ENCODE data around the gene TRIM29. TPM values are rescaled to one million over a fixed set of nuclear protein-coding genes. Genes with fewer than 3 reads are reported as not detected.

TRIM29 gene
- total and polyA plus RNA-seq, 10 of the 15 experiments (the other 5 are each of a cell fraction or from before 2014, with no cell fraction given), result 0.08 to 0.67 (median 0.26) TPM; not detected in 5

- TF ChIP-seq RELA (IDR thresholded peaks at IDR 0.05; ENCODE audit: borderline replicate concordance, partially characterized antibody), result no peak
Observed at GRCh38 chr11:120095516-120095915, 42.4 kb downstream of the TRIM29 start (continued).

GRCh38 chr11:120091701-120092100, 46.2 kb downstream of the TRIM29 start:
- ChIA-PET SMC1A (ENCODE audit: uncharacterized antibody, unreplicated experiment) (no interaction called here), POLR2A (no interaction called here), RAD21 (ENCODE audit: unreplicated experiment) (no interaction called here), CTCF (interaction anchor here (1.4 kb wide), 1 partner anchor 17 kb away, joined by 6 read pairs; no protein-coding TSS in a partner anchor)
- no TSS peak for BruUV-seq (replicated peaks)
- Histone ChIP-seq H3K4me2 (ENCODE audit: control insufficient read depth, insufficient read depth) (no peak overlapping the region), H3K4me3 (no peak overlapping the region), H3K27ac (ENCODE audit: control insufficient read depth, insufficient read depth) (no peak overlapping the region), H3K27me3 (replicated peaks in 1 of 2; ENCODE audit: control insufficient read depth in 2 of 2, insufficient read depth in 2 of 2, low read length in 1 of 2) (peaks cover 3 to 4% of the 10 kb centered on the region in 2 experiments; a peak in 3 of 4 replicates), H2AFZ (ENCODE audit: control insufficient read depth, low read depth, low read length) (no peak overlapping the region), H3K79me2 (ENCODE audit: control insufficient read depth, insufficient read depth, low read length) (no peaks in the 10 kb centered on the region), H3K9me3 (replicated peaks; ENCODE audit: control insufficient read depth, insufficient read depth, low read length) (no peaks in the 10 kb centered on the region; the same call in 2 of the 3 replicates), H3K36me3 (ENCODE audit: control insufficient read depth in 2 of 2, insufficient read depth in 2 of 2, low read length in 1 of 2) (no peaks in the 10 kb centered on the region), H3K9ac (ENCODE audit: control insufficient read depth, insufficient read depth, low read length) (no peak overlapping the region), H3K4me1 (ENCODE audit: control insufficient read depth, insufficient read depth, low read length) (no peaks in the 10 kb centered on the region), H4K20me1 (ENCODE audit: control insufficient read depth, insufficient read depth) (no peaks in the 10 kb centered on the region)
- in situ Hi-C loops (cut with MboI), result no loop called here
- FAIRE-seq, result no peak
- intact Hi-C loops (cut with micrococcal nuclease; ENCODE audit: unreplicated experiment), result no loop called here
- 23% methylated on average over 5 of the region's 5 CpGs for WGBS (ENCODE audit: insufficient coverage, insufficient replicate concordance, low lambda C conversion rate, missing lambda C conversion rate)
- no peak for TF ChIP-seq TCF12 (IDR thresholded peaks at IDR 0.05; ENCODE audit: low read depth, low read length)
- TF ChIP-seq HCFC1 (IDR thresholded peaks at IDR 0.05; ENCODE audit: low read length), result no peak
- no peak for TF ChIP-seq E4F1 (IDR thresholded peaks at IDR 0.05; ENCODE audit: borderline replicate concordance, partially characterized antibody)
- no peak for TF ChIP-seq PAX8 (IDR thresholded peaks at IDR 0.05)
- TF ChIP-seq CTCF (IDR thresholded peaks at IDR 0.05 in 2 of 3, conservative IDR thresholded peaks at IDR 0.05 in 1 of 3; ENCODE audit: control insufficient read depth in 2 of 3, extremely low read depth in 1 of 3, insufficient read depth in 1 of 3, low read depth in 3 of 3, low read length in 3 of 3), result no peak
- TF ChIP-seq ZNF622 (IDR thresholded peaks at IDR 0.05), result no peak
- no peak for TF ChIP-seq ZNF384 (IDR thresholded peaks at IDR 0.05; ENCODE audit: borderline replicate concordance, low read depth, low read length)
- no peak for TF ChIP-seq POU2F2 (IDR thresholded peaks at IDR 0.05; ENCODE audit: borderline replicate concordance, low read depth, low read length)
- TF ChIP-seq ZZZ3 (IDR thresholded peaks at IDR 0.05; ENCODE audit: control insufficient read depth, insufficient read length, low read depth), result no peak
- no peak for TF ChIP-seq TARDBP (IDR thresholded peaks at IDR 0.05; ENCODE audit: borderline replicate concordance)
- TF ChIP-seq YBX1 (IDR thresholded peaks at IDR 0.05), result no peak
- TF ChIP-seq HSF1 (IDR thresholded peaks at IDR 0.05; ENCODE audit: low read depth, low read length), result no peak
- no peak for TF ChIP-seq CBX3 (IDR thresholded peaks at IDR 0.05; ENCODE audit: borderline replicate concordance, low read depth)
- no peak for DNase-seq (ENCODE audit: low read depth, low spot score)
- ATAC-seq, result no peak
